Measurements from ENCODE around the gene SOBP.

GRCh38 chr6:107555449-107555848 lies 65.5 kb downstream of the SOBP start:
- TF ChIP-seq CTCF (IDR thresholded peaks at IDR 0.05; ENCODE audit: low read depth, low read length) (no peak), EZH2phosphoT487 (IDR thresholded peaks at IDR 0.05; ENCODE audit: low read depth) (no peak)
